Type B pancreatic cell (in vitro differentiated cells): ENCODE measurements around the gene SMAD3. TPM values are rescaled to one million over a fixed set of nuclear protein-coding genes. Genes with fewer than 3 reads are reported as not detected.

Experiments
- DNase-seq: peaks from one replicate; pipeline ENCODE4 v3.0.0; 2021; ENCODE audit warnings: mixed read lengths; ENCODE audit not compliant: unreplicated experiment; ENCODE audit errors: extremely low spot score
- H3K27ac Mint-ChIP-seq: 2 replicates; pipeline ENCODE4 v1.8.0; 2021; ENCODE audit warnings: mild to moderate bottlenecking, mixed read lengths
- H3K27me3 Mint-ChIP-seq: 2 replicates; pipeline ENCODE4 v1.8.0; 2021; ENCODE audit warnings: mixed read lengths
- H3K36me3 Mint-ChIP-seq: 2 replicates; pipeline ENCODE4 v1.8.0; 2021; ENCODE audit warnings: mixed read lengths
- H3K4me1 Mint-ChIP-seq: one replicate; pipeline ENCODE4 v1.8.0; 2021; ENCODE audit warnings: mixed read lengths; ENCODE audit not compliant: unreplicated experiment
- H3K4me3 Mint-ChIP-seq: 2 replicates; pipeline ENCODE4 v1.8.0; 2021; ENCODE audit warnings: mild to moderate bottlenecking, mixed read lengths
- H3K9me3 Mint-ChIP-seq: 2 replicates; pipeline ENCODE4 v1.8.0; 2021; ENCODE audit warnings: mixed read lengths
- total RNA-seq: library from RNA; stranded (reverse); gene quantifications from 2 replicates; pipeline ENCODE4 v1.2.1, GENCODE V29; 2021; ENCODE audit warnings: low replicate concordance
- TF ChIP-seq, protein P1 (sequence below): fragments of 200-600 bp; sonication (generic); conservative IDR thresholded peaks from 2 replicates; pipeline ENCODE4 v1.5.0; 2021; ENCODE audit warnings: antibody characterized with exemption, mild to moderate bottlenecking

Gene SMAD3
- total RNA-seq, 1 donor from 2014 or later, result 52.0 TPM

DNA sequence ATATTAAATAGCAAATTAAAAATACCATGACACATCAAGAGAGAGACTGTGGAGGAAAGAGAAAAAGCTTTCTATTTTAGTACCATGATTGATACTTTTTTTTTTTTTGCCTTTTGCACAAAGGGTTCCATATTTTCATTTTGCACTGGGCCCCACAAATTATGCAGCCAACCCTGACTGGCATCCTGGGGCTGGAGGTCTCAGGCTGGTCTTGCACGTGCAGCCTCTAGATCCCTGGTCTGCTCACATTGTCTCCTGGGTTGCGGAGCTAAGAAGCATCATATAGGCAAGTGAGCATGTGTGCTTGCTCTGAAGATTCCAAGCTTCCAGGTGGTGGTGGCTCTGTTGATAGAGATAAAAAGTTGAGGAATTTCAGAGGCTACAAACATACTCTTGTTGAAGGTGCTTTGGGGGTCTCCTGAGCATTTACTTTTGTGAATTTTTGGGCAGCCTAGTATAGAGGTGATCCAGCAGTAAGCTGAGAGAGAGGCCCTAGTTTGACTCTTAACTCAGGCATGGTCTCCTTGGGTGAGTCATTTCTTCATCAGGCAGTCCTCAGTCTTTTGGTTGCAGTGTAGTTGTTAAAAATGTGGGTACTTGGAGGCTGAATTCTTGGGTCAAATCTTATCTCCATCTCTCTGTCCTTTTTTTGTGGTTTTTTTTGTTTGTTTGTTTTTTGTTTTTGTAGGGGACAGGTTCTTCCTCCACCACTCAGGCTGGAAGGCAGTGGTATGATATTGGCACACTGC, 31.3 kb downstream of the SMAD3 start:
- TF ChIP-seq, protein P1, sequence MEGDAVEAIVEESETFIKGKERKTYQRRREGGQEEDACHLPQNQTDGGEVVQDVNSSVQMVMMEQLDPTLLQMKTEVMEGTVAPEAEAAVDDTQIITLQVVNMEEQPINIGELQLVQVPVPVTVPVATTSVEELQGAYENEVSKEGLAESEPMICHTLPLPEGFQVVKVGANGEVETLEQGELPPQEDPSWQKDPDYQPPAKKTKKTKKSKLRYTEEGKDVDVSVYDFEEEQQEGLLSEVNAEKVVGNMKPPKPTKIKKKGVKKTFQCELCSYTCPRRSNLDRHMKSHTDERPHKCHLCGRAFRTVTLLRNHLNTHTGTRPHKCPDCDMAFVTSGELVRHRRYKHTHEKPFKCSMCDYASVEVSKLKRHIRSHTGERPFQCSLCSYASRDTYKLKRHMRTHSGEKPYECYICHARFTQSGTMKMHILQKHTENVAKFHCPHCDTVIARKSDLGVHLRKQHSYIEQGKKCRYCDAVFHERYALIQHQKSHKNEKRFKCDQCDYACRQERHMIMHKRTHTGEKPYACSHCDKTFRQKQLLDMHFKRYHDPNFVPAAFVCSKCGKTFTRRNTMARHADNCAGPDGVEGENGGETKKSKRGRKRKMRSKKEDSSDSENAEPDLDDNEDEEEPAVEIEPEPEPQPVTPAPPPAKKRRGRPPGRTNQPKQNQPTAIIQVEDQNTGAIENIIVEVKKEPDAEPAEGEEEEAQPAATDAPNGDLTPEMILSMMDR, result no peak
- H3K4me1 Mint-ChIP-seq, result peaks cover 46% of the 10 kb centered on the region
- no peak overlapping the region for H3K27ac Mint-ChIP-seq
- DNase-seq, result no peak
- no peak overlapping the region for H3K4me3 Mint-ChIP-seq
- no peaks in the 10 kb centered on the region for H3K27me3 Mint-ChIP-seq
- peaks cover 15% of the 10 kb centered on the region for H3K36me3 Mint-ChIP-seq
- H3K9me3 Mint-ChIP-seq, result no peaks in the 10 kb centered on the region

DNA sequence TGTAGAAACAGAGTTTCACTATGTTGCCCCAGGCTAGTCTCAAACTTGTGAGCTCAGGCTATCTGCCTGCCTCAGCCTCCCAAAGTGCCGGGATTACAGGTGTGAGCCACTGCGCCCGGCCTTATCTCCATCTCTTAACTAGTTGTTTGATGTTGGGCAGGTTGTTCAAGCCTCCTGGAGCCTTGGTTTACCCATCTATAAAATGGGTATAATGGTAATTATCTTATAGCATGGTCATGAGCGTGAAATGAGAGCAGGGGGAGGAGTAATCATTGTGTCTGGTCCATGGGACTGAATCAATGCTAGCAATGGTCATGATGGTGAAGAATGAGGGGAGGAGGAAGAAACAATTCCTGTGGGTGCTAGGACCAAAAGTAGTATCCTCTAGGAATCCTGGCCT, 32.0 kb downstream of the SMAD3 start:
- H3K36me3 Mint-ChIP-seq, result peaks cover 15% of the 10 kb centered on the region
- H3K9me3 Mint-ChIP-seq, result no peaks in the 10 kb centered on the region
- no peak for DNase-seq
- H3K4me1 Mint-ChIP-seq, result peaks cover 39% of the 10 kb centered on the region
- H3K27ac Mint-ChIP-seq, result no peak overlapping the region
- no peak overlapping the region for H3K4me3 Mint-ChIP-seq
- TF ChIP-seq, protein P1, result no peak
- no peaks in the 10 kb centered on the region for H3K27me3 Mint-ChIP-seq

DNA sequence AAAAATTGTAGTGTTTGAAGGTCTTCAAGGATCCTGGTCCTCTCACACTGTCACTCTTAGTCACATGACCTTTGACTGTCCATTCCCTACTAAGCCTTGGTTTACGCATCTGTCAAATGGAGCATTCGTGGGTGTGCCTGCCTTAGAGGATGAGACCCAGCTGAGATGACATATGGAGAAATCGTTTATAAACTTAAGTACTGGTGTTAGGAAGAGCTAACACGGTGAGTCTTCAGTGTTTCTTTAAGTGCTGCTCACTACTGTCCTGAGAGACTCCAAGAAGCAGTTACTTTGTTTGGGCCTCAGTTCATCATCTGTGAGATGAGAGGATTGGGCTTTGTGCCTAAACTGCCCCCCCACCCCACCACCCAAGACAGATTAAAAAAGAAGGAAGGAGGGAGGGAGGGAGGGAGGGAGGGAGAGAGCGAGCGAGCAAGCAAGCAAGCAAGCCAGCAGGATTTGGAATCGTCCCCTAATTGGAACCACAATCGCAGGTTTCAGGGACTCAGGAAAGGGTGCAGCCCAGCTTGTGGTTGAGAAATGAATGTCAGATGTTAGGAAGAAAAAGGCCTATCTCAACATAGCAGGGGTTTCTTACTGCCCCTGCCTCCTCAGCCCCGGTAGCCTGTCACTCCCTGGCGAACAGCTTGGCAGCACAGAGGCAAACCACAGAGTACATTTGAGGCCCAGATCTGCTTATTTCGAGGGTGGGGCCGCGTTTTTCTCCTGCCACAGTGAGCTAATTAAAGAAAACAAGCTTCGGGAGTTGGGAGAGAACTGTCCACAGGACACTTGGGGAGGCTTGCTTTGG, 32.7 kb downstream of the SMAD3 start:
- peak overlapping the region; percentile 31 for H3K4me3 Mint-ChIP-seq
- DNase-seq, result no peak
- H3K36me3 Mint-ChIP-seq, result peaks cover 15% of the 10 kb centered on the region
- H3K27me3 Mint-ChIP-seq, result no peaks in the 10 kb centered on the region
- H3K4me1 Mint-ChIP-seq, result peaks cover 32% of the 10 kb centered on the region
- no peak overlapping the region for H3K27ac Mint-ChIP-seq
- H3K9me3 Mint-ChIP-seq, result no peaks in the 10 kb centered on the region
- TF ChIP-seq, protein P1, result no peak

DNA sequence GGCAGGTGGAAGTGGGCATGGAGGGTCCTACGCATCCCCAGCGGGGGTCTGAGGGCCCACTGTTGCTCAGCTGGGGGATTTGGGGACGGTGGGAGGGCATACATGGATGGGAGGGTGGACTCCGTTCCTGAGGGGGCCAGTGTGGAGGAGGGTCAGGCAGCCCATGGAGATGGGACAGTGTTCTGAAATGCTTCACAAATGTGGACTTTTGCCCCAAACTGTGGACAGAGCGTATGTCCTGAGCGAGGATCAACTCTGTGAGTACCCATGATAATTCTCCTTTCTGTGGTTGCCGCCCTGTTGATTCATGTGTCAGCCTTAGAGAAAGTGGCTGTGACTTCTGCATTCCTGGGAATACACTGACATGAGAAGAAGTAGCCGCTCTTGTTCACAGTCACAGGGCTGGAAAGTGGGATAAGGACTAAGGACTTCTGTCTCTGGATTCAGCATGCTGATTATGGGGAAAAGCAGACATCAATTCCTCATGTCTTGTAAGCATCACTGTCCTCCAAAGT, 33.4 kb downstream of the SMAD3 start:
- H3K27ac Mint-ChIP-seq, result no peak overlapping the region
- DNase-seq, result no peak
- TF ChIP-seq, protein P1, result no peak
- no peaks in the 10 kb centered on the region for H3K27me3 Mint-ChIP-seq
- peaks cover 15% of the 10 kb centered on the region for H3K36me3 Mint-ChIP-seq
- no peaks in the 10 kb centered on the region for H3K9me3 Mint-ChIP-seq
- H3K4me1 Mint-ChIP-seq, result peaks cover 32% of the 10 kb centered on the region
- H3K4me3 Mint-ChIP-seq, result no peak overlapping the region

DNA sequence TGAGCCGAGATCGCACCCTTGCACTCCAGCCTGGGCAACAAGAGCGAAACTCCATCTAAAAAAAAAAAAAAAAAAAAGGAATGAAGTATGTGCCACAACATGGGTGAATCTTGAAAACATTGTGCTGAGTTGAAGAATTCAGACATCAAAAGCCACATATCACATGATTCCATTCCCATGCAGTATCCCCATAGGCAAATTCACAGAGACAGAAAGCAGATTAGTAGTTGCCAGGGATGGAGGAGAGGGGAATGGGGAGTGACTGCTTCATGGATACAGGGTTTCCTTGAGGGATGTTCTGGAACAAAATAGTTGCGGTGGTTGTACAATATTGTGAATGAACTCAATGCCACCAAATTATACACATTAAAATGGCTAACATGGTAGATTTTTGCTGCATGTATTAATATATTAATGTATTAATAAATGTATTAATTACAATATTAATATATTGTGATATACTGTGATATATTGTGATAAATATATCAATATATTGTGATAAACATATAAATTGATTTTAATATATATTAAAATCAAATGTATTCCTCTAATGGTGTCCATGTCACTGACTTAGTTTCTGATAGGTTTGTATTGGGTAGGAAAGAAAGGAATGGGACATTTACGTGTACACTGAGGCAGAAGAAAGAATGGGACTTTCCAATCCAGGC, 34.9 kb downstream of the SMAD3 start:
- DNase-seq, result no peak
- Mint-ChIP-seq H3K36me3 (peaks cover 15% of the 10 kb centered on the region), H3K4me1 (peaks cover 46% of the 10 kb centered on the region), H3K9me3 (no peaks in the 10 kb centered on the region), H3K4me3 (no peak overlapping the region), H3K27ac (no peak overlapping the region), H3K27me3 (no peaks in the 10 kb centered on the region)
- TF ChIP-seq, protein P1, result no peak
